ENCODE results near the gene SPECC1L.

SPECC1L gene

GRCh38 chr22:24325105-24325757, 54.6 kb downstream of the SPECC1L start:
- DNase-seq (ENCODE audit: low read depth) = peak; percentile 92

GRCh38 chr22:24326266-24326665, 55.6 kb downstream of the SPECC1L start:
- DNase-seq (ENCODE audit: low read depth) = no peak

- DNase-seq (ENCODE audit: low read depth) = no peak
These were observed 57.2 kb downstream of the SPECC1L start for GRCh38 chr22:24327832-24328231.

- DNase-seq (ENCODE audit: low read depth) = no peak
These were observed 58.8 kb downstream of the SPECC1L start for GRCh38 chr22:24329453-24329852.

- no peak for DNase-seq (ENCODE audit: low read depth)
These were observed 60.0 kb downstream of the SPECC1L start for GRCh38 chr22:24330636-24331035.

- DNase-seq (ENCODE audit: low read depth) = no peak
These were observed 61.1 kb downstream of the SPECC1L start for GRCh38 chr22:24331468-24332440.

- peak; percentile 40 for DNase-seq (ENCODE audit: low read depth)
These were observed 62.7 kb downstream of the SPECC1L start for GRCh38 chr22:24333301-24333700.

- no peak for DNase-seq (ENCODE audit: low read depth)
These were observed 64.9 kb downstream of the SPECC1L start for GRCh38 chr22:24335496-24335895.

GRCh38 chr22:24337894-24338645, 67.4 kb downstream of the SPECC1L start:
- no peak for DNase-seq (ENCODE audit: low read depth)

GRCh38 chr22:24338726-24339451, 68.3 kb downstream of the SPECC1L start:
- DNase-seq (ENCODE audit: low read depth) = no peak

- DNase-seq (ENCODE audit: low read depth) = no peak
These were observed 68.8 kb downstream of the SPECC1L start for GRCh38 chr22:24339452-24339747.

- no peak for DNase-seq (ENCODE audit: low read depth)
These were observed 71.0 kb downstream of the SPECC1L start for GRCh38 chr22:24341627-24342026.

- no peak for DNase-seq (ENCODE audit: low read depth)
These were observed 80.0 kb downstream of the SPECC1L start for GRCh38 chr22:24350627-24351026.

GRCh38 chr22:24353121-24353520, 82.5 kb downstream of the SPECC1L start:
- DNase-seq (ENCODE audit: low read depth) = no peak

- no peak for DNase-seq (ENCODE audit: low read depth)
These were observed 84.9 kb downstream of the SPECC1L start for GRCh38 chr22:24355574-24355973.

GRCh38 chr22:24357547-24357946, 86.9 kb downstream of the SPECC1L start:
- no peak for DNase-seq (ENCODE audit: low read depth)

- DNase-seq (ENCODE audit: low read depth) = no peak
These were observed 87.6 kb downstream of the SPECC1L start for GRCh38 chr22:24358105-24358836.

GRCh38 chr22:24359452-24360120, 89.0 kb downstream of the SPECC1L start:
- no peak for DNase-seq (ENCODE audit: low read depth)

GRCh38 chr22:24361976-24362646, 91.5 kb downstream of the SPECC1L start:
- DNase-seq (ENCODE audit: low read depth) = no peak

GRCh38 chr22:24363243-24363642, 92.6 kb downstream of the SPECC1L start:
- no peak for DNase-seq (ENCODE audit: low read depth)
